ENCODE data around the gene NTHL1. TPM values are rescaled to one million over a fixed set of nuclear protein-coding genes. Genes with fewer than 3 reads are reported as not detected.

NTHL1 gene
- total and polyA plus RNA-seq, 5 donors from 2014 or later: 15.0 to 52.7 (median 32.7) TPM

DNA sequence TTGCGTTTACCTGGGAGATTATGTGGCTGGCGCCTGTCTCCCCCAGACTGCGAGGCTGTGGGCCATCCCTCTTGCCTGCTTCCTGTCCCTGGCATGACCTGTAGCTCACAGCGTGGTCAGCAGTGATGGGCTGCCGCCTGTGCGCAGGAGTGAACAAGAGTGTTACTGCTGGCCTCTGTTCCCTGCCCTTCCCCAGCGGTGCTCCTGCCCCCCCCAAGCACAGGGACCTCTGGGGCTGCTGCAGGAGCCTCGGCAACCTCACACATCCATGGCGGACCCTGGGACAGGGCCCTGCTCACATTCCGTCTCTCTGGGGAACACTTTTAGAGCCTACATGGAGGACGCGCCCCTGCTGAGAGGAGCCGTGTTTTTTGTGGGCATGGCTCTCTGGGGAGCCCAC, 10.8 kb upstream of the NTHL1 start:
- peaks cover 25% of the 10 kb centered on the region for H3K36me3 ChIP-seq (ENCODE audit: control insufficient read depth, insufficient read depth, low read length)
- peaks cover 0 to 4% (median 0%) of the 10 kb centered on the region in 4 donors for H3K4me1 Mint-ChIP-seq
- H3K27ac Mint-ChIP-seq: no peak overlapping the region

DNA sequence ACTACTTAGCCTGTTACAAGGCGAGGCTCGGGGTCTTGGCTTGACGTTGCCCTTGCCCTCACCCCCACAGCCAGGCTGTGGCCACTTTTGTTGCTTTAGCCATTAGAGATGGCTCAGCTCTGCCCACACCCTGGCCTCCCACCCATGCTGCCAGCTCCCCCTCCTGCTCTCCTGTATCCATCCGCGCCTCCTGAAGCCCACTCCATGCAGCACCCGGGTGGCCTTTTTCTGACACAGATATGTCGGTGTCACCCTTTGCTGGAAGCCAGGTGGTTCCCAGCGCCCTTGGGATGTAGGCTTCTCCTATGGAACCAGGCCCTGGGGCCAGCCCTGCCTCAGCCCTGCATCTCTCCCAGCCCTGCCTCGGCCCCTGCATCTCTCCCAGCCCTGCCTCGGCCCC, 9.8 kb upstream of the NTHL1 start:
- Histone ChIP-seq H3K9me3 (ENCODE audit: control insufficient read depth in 2 of 2, low read length in 2 of 2) (no peaks in the 10 kb centered on the region), H3K36me3 (ENCODE audit: control insufficient read depth, insufficient read depth, low read length) (peaks cover 30% of the 10 kb centered on the region), H3K4me3 (ENCODE audit: low read depth, low read length) (no peak overlapping the region), H3K4me1 (ENCODE audit: control insufficient read depth, insufficient read depth, low read length, poor library complexity, severe bottlenecking) (no peaks in the 10 kb centered on the region), H3K27ac (ENCODE audit: insufficient read depth, low read length, poor library complexity, severe bottlenecking) (no peak overlapping the region), H3K27me3 (ENCODE audit: control insufficient read depth, insufficient read depth, low read length) (no peaks in the 10 kb centered on the region)
- ATAC-seq (ENCODE audit: low read depth in 2 of 2) (no peak), DNase-seq (no peak)
- Mint-ChIP-seq H3K36me3 (peaks cover 8% of the 10 kb centered on the region), H3K27ac (no peak overlapping the region), H3K9me3 (no peaks in the 10 kb centered on the region), H3K4me3 (no peak overlapping the region), H3K4me1 (peaks cover 0 to 4% (median under 1%) of the 10 kb centered on the region in 4 donors), H3K27me3 (no peaks in the 10 kb centered on the region)

More for the DNA sequence above, 10.8 kb upstream of the NTHL1 start:
- H3K4me1 ChIP-seq (ENCODE audit: control insufficient read depth, insufficient read depth, low read length, poor library complexity, severe bottlenecking): no peaks in the 10 kb centered on the region
- H3K27me3 Mint-ChIP-seq: no peaks in the 10 kb centered on the region
- no peak overlapping the region for H3K27ac ChIP-seq (ENCODE audit: insufficient read depth, low read length, poor library complexity, severe bottlenecking)
- H3K9me3 ChIP-seq (ENCODE audit: control insufficient read depth in 2 of 2, low read length in 2 of 2): no peaks in the 10 kb centered on the region
- DNase-seq (no peak), ATAC-seq (ENCODE audit: low read depth in 2 of 2) (no peak)
- peak overlapping the region in 1 of 4 donors; percentile 27 for H3K4me3 Mint-ChIP-seq
- no peak overlapping the region for H3K4me3 ChIP-seq (ENCODE audit: low read depth, low read length)
- no peaks in the 10 kb centered on the region for H3K9me3 Mint-ChIP-seq
- H3K27me3 ChIP-seq (ENCODE audit: control insufficient read depth, insufficient read depth, low read length): no peaks in the 10 kb centered on the region
- H3K36me3 Mint-ChIP-seq: peaks cover 9% of the 10 kb centered on the region

DNA sequence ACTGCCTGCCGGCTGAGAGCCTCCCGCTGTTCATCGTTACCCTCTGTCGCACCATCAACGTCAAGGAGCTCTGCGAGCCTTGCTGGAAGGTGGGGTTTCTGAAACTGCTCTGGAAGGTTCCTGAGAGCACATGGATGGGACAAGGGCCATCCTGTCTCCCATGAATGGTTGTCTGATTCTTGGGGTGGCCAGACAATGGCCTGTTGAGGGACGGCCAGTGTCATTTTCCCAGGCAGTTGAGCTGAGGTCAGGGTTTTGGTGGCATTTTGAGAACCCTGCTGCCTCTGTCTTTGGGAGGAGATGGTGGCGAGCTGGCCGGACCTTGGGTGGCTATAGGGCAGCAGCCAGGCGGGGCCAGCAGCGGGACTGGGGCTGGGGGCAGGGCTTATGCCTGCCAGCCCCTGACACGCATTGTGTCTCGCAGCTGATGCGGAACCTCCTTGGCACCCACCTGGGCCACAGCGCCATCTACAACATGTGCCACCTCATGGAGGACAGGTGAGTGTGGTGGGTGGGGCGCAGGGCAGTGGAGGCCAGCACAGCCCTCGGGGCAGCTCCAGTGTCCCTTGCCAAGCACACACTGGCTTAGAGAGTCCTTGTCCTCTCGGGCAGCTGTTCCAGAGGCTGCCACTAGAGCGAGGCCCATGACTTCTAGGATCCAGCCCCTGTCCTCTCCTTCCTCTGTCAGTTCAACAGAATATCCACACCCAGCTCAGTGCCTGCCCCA, 9.2 kb upstream of the NTHL1 start:
- no peaks in the 10 kb centered on the region for H3K4me1 ChIP-seq (ENCODE audit: control insufficient read depth, insufficient read depth, low read length, poor library complexity, severe bottlenecking)
- DNase-seq: no peak
- H3K36me3 ChIP-seq (ENCODE audit: control insufficient read depth, insufficient read depth, low read length): peaks cover 30% of the 10 kb centered on the region
- H3K4me3 ChIP-seq (ENCODE audit: low read depth, low read length): no peak overlapping the region
- H3K27me3 ChIP-seq (ENCODE audit: control insufficient read depth, insufficient read depth, low read length): no peaks in the 10 kb centered on the region
- Mint-ChIP-seq H3K4me1 (peaks cover 0 to 4% (median 1%) of the 10 kb centered on the region in 4 donors), H3K36me3 (peaks cover 8% of the 10 kb centered on the region), H3K4me3 (no peak overlapping the region), H3K27ac (no peak overlapping the region), H3K27me3 (no peaks in the 10 kb centered on the region), H3K9me3 (no peaks in the 10 kb centered on the region)
- no peak overlapping the region for H3K27ac ChIP-seq (ENCODE audit: insufficient read depth, low read length, poor library complexity, severe bottlenecking)
- H3K9me3 ChIP-seq (ENCODE audit: control insufficient read depth in 2 of 2, low read length in 2 of 2): no peaks in the 10 kb centered on the region
- ATAC-seq (ENCODE audit: low read depth in 2 of 2): no peak

DNA sequence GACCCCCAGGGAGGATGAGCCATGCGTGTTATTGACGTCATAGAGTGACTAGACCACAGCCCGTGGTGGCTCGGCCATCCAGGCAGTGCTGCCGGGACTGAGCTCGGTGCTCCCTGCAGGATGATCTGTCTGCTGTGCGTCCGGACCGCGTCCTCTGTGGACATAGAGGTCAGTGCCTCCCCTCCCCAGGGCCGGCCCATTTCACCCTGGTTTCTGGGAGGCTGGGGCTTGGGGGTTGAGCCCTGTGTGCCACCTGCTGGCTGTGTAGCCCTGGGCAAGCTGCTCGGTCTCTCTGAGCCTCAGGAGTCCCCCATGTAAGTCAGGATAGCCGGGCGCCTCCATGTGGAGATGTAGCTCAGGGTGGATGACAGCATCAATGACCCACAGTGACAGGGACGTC, 8.4 kb upstream of the NTHL1 start:
- Histone ChIP-seq H3K36me3 (ENCODE audit: control insufficient read depth, insufficient read depth, low read length) (peaks cover 30% of the 10 kb centered on the region), H3K4me3 (ENCODE audit: low read depth, low read length) (no peak overlapping the region), H3K4me1 (ENCODE audit: control insufficient read depth, insufficient read depth, low read length, poor library complexity, severe bottlenecking) (no peaks in the 10 kb centered on the region), H3K27me3 (ENCODE audit: control insufficient read depth, insufficient read depth, low read length) (no peaks in the 10 kb centered on the region), H3K27ac (ENCODE audit: insufficient read depth, low read length, poor library complexity, severe bottlenecking) (no peak overlapping the region), H3K9me3 (ENCODE audit: control insufficient read depth in 2 of 2, low read length in 2 of 2) (no peaks in the 10 kb centered on the region)
- H3K4me1 Mint-ChIP-seq: peaks cover 0 to 4% (median 1%) of the 10 kb centered on the region in 4 donors
- H3K27me3 Mint-ChIP-seq: no peaks in the 10 kb centered on the region
- no peaks in the 10 kb centered on the region for H3K9me3 Mint-ChIP-seq
- DNase-seq: no peak
- H3K4me3 Mint-ChIP-seq: peak overlapping the region in 1 of 4 donors; percentile 51
- ATAC-seq (ENCODE audit: low read depth in 2 of 2): no peak
- H3K36me3 Mint-ChIP-seq: peaks cover 8% of the 10 kb centered on the region
- H3K27ac Mint-ChIP-seq: no peak overlapping the region

DNA sequence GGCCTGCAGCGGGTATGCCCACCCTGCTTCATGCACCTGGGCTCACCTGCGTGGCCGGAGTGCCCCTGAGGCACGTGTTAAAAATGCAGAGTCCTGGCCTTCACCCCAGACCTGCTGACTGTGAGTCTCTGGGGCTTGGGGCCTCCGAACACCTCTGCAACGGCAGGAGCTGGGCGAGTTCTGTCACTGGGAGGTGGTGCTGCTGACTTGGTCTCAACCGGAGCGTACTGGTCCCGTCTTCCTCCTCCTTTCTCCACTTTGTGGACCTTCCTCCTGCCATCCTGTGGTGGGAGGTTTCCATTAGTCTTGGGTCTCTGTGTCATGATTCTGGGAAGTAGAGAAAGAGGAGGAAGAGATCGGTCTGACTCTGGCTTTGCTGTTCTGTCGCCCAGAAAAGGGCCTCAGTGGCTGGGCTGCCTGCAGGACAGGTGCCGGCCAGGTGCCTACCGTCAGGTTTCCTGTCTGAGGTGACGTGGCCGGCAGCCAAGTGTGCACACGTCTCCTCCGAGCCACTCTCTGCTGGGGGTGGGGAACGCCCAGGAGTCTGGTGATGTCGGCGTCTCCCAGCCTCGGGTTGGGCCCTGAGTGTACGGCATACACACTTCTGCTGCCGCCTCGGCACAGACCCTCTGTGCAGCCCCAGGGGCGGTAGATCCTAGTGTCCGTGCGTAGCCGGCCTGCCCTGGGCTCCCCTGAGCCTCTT, 7.1 kb upstream of the NTHL1 start:
- Mint-ChIP-seq H3K27ac (no peak overlapping the region), H3K9me3 (no peaks in the 10 kb centered on the region), H3K27me3 (no peaks in the 10 kb centered on the region), H3K4me3 (no peak overlapping the region), H3K36me3 (peaks cover 8% of the 10 kb centered on the region), H3K4me1 (peaks cover 0 to 4% (median 1%) of the 10 kb centered on the region in 4 donors)
- Histone ChIP-seq H3K27me3 (ENCODE audit: control insufficient read depth, insufficient read depth, low read length) (no peaks in the 10 kb centered on the region), H3K4me3 (ENCODE audit: low read depth, low read length) (no peak overlapping the region), H3K9me3 (ENCODE audit: control insufficient read depth in 2 of 2, low read length in 2 of 2) (no peaks in the 10 kb centered on the region), H3K27ac (ENCODE audit: insufficient read depth, low read length, poor library complexity, severe bottlenecking) (no peak overlapping the region), H3K4me1 (ENCODE audit: control insufficient read depth, insufficient read depth, low read length, poor library complexity, severe bottlenecking) (no peaks in the 10 kb centered on the region), H3K36me3 (ENCODE audit: control insufficient read depth, insufficient read depth, low read length) (peaks cover 30% of the 10 kb centered on the region)
- ATAC-seq (ENCODE audit: low read depth in 2 of 2) (no peak), DNase-seq (no peak)

DNA sequence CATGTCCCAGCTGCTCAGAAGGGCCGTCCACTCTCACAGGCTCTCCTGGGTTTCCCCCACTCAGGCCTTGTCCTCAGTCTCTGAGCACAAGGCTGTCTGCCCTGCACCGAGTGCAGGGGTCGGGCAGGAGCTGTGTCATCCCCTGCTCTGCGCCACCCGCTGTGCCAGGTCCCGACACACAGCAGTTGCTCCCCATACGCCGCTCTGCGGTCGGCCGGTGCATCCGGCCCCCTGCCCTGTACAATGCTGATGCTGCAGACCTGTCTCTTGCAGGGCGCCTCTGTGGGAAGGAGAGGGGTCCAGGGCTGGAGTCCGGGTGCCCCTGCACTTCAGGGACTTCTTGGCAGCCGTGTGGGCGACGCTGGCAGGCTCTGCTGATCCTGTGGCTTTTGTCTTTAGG, 6.3 kb upstream of the NTHL1 start:
- Histone ChIP-seq H3K9me3 (ENCODE audit: control insufficient read depth in 2 of 2, low read length in 2 of 2) (no peaks in the 10 kb centered on the region), H3K36me3 (ENCODE audit: control insufficient read depth, insufficient read depth, low read length) (peaks cover 30% of the 10 kb centered on the region), H3K4me3 (ENCODE audit: low read depth, low read length) (no peak overlapping the region), H3K4me1 (ENCODE audit: control insufficient read depth, insufficient read depth, low read length, poor library complexity, severe bottlenecking) (no peaks in the 10 kb centered on the region), H3K27me3 (ENCODE audit: control insufficient read depth, insufficient read depth, low read length) (no peaks in the 10 kb centered on the region), H3K27ac (ENCODE audit: insufficient read depth, low read length, poor library complexity, severe bottlenecking) (no peak overlapping the region)
- ATAC-seq (ENCODE audit: low read depth in 2 of 2): no peak
- peaks cover 0 to 8% (median 3%) of the 10 kb centered on the region in 4 donors for H3K4me1 Mint-ChIP-seq
- no peak for DNase-seq
- no peak overlapping the region for H3K27ac Mint-ChIP-seq
- H3K27me3 Mint-ChIP-seq: no peaks in the 10 kb centered on the region
- no peaks in the 10 kb centered on the region for H3K9me3 Mint-ChIP-seq
- peaks cover 8% of the 10 kb centered on the region for H3K36me3 Mint-ChIP-seq
- peak overlapping the region in 1 of 4 donors; percentile 61 for H3K4me3 Mint-ChIP-seq

DNA sequence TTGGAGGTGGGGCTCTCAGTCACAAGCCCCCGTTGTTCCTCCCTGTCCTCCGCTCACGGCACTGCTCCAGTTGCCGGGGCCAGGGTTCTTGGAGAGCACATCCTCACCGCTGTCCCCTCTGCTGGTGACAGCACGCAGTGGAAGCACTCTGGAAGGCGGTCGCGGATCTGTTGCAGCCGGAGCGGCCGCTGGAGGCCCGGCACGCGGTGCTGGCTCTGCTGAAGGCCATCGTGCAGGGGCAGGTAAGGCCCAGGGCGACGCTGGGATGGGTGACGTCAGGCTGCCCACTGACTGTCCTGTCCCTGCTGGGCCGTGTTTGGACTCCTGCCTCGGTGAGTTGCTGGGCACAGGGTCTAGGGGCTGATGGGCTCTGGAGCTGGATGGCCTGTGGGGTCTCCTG, 5.6 kb upstream of the NTHL1 start:
- H3K9me3 Mint-ChIP-seq: no peaks in the 10 kb centered on the region
- H3K4me1 ChIP-seq (ENCODE audit: control insufficient read depth, insufficient read depth, low read length, poor library complexity, severe bottlenecking): peaks cover 7% of the 10 kb centered on the region
- H3K27ac ChIP-seq (ENCODE audit: insufficient read depth, low read length, poor library complexity, severe bottlenecking): no peak overlapping the region
- no peaks in the 10 kb centered on the region for H3K9me3 ChIP-seq (ENCODE audit: control insufficient read depth in 2 of 2, low read length in 2 of 2)
- ATAC-seq (ENCODE audit: low read depth in 2 of 2) (no peak), DNase-seq (no peak)
- H3K27me3 ChIP-seq (ENCODE audit: control insufficient read depth, insufficient read depth, low read length): no peaks in the 10 kb centered on the region
- H3K4me1 Mint-ChIP-seq: peaks cover 0 to 15% (median 5%) of the 10 kb centered on the region in 4 donors
- no peak overlapping the region for H3K4me3 ChIP-seq (ENCODE audit: low read depth, low read length)
- H3K36me3 ChIP-seq (ENCODE audit: control insufficient read depth, insufficient read depth, low read length): peaks cover 30% of the 10 kb centered on the region
- peaks cover 6% of the 10 kb centered on the region for H3K36me3 Mint-ChIP-seq
- no peaks in the 10 kb centered on the region for H3K27me3 Mint-ChIP-seq
- no peak overlapping the region for H3K27ac Mint-ChIP-seq
- H3K4me3 Mint-ChIP-seq: no peak overlapping the region
